Transverse colon (tissue), 4 donors: Measurements from ENCODE around the gene HECA. TPM values are rescaled to one million over a fixed set of nuclear protein-coding genes. Genes with fewer than 3 reads are reported as not detected.

Source experiments
- DNase-seq: peaks from one replicate; pipeline ENCODE4 v3.0.0-alpha.2; 2019
- H3K27ac ChIP-seq, 4 donors: fragments of 200-600 bp; sonication (generic); 2 replicates each; pipeline ENCODE4 v1.5.1; 2016 to 2018; ENCODE audit warnings: inconsistent platforms in 4 of 4
- H3K27me3 ChIP-seq: fragments of 200-600 bp; sonication (generic); 2 replicates; pipeline ENCODE4 v1.5.1; 2017; ENCODE audit warnings: inconsistent platforms
- H3K36me3 ChIP-seq, 4 donors: fragments of 200-600 bp; sonication (generic); 2 replicates each; pipeline ENCODE4 v1.5.1; 2017 to 2019; ENCODE audit warnings: inconsistent platforms in 4 of 4
- H3K4me1 ChIP-seq, 4 donors: fragments of 200-600 bp; sonication (generic); 2 replicates each; pipeline ENCODE4 v1.5.1; 2017 to 2020; ENCODE audit warnings: inconsistent platforms in 4 of 4
- H3K4me3 ChIP-seq, 4 donors: fragments of 200-600 bp; sonication (generic); 1 replicate in 1 of 4; 2 replicates in 3 of 4; pipeline versions ENCODE4 v1.5.1 to v1.6.1; 2017 to 2019; ENCODE audit warnings: inconsistent platforms in 4 of 4
- H3K9me3 ChIP-seq, 2 donors: fragments of 200-600 bp; sonication (generic); 2 replicates each; pipeline ENCODE4 v1.5.1; 2017 to 2019; ENCODE audit warnings: inconsistent platforms in 2 of 2
- CTCF ChIP-seq, 5 experiments: fragments of 200-600 bp in 3 of 5; fragments of 450-650 bp in 2 of 5; sonication (generic) in 3 of 5; IDR thresholded peaks; 1 replicate in 2 of 5; 2 replicates in 3 of 5; pipeline ENCODE4 v1.5.1; 2016 to 2017; ENCODE audit warnings: antibody characterized with exemption in 5 of 5, inconsistent platforms in 3 of 5, mild to moderate bottlenecking in 2 of 5, moderate library complexity in 1 of 5
- EP300 ChIP-seq: sonication (generic); formaldehyde crosslinking; IDR thresholded peaks from one replicate; pipeline ENCODE4 v1.6.1; 2017; ENCODE audit warnings: antibody characterized with exemption, low read depth
- POLR2A ChIP-seq: fragments of 450-650 bp; IDR thresholded peaks from one replicate; pipeline ENCODE4 v1.6.1; 2016; ENCODE audit warnings: antibody characterized with exemption, mild to moderate bottlenecking, moderate library complexity
- POLR2AphosphoS5 ChIP-seq, 3 donors: sonication (generic); formaldehyde crosslinking; IDR thresholded peaks; one replicate each; pipeline ENCODE4 v1.6.1; 2016; ENCODE audit warnings: antibody characterized with exemption in 3 of 3
- WGBS, 2 donors: methylation state at CpG; one replicate each; pipeline ENCODE4 v1.1.5; 2018; ENCODE audit warnings: low coverage in 1 of 2; 5-methylcytosine and 5-hydroxymethylcytosine counted together
- in situ Hi-C, 4 donors: fragments of 200-750 bp; cut with MboI; loops; one replicate each; pipeline versions ENCODE4 v1.15.0 to v1.15.1; 2017; ENCODE audit warnings: low sequenced_read_pairs in 3 of 4, low pct_ligation_motif_present in 1 of 4, low pct_unique_long_range_greater_than_20kb in 1 of 4
- intact Hi-C: fragments of 100-400 bp; cut with DNase I; formaldehyde crosslinking; loops from one replicate; pipeline ENCODE4 v1.15.1; 2023; ENCODE audit warnings: low total_unique reads
- total RNA-seq, 4 donors: library from RNA; depleted of rRNA; stranded (reverse); fragments of >200 nt; gene quantifications; one replicate each; pipeline ENCODE4 v1.1.0, GENCODE V29; 2016

The HECA gene
- total RNA-seq, 4 donors from 2014 or later = 34.4 to 53.7 (median 45.5) TPM

- Histone ChIP-seq H3K4me3 (no peak overlapping the region), H3K27me3 (no peaks in the 10 kb centered on the region), H3K36me3 (no peaks in the 10 kb centered on the region), H3K9me3 (no peaks in the 10 kb centered on the region), H3K4me1 (no peaks in the 10 kb centered on the region), H3K27ac (no peak overlapping the region)
- 71 to 92% methylated on average over 3 of the region's 3 CpGs for WGBS, 2 donors
- TF ChIP-seq CTCF (IDR thresholded peaks at IDR 0.05) (no peak), POLR2A (no peak), EP300 (no peak), POLR2AphosphoS5 (IDR thresholded peaks at IDR 0.05) (no peak)
- intact Hi-C loops (no loop called here), in situ Hi-C loops (no loop called here)
- no peak for DNase-seq
Observed at GRCh38 chr6:139186242-139186641, 51.4 kb downstream of the HECA start.

GRCh38 chr6:139186692-139187091 is 51.8 kb downstream of the HECA start:
- in situ Hi-C loops = no loop called here

GRCh38 chr6:139187489-139187888 is 52.6 kb downstream of the HECA start:
- Histone ChIP-seq H3K4me1 (no peaks in the 10 kb centered on the region), H3K9me3 (no peaks in the 10 kb centered on the region), H3K27me3 (no peaks in the 10 kb centered on the region), H3K4me3 (no peak overlapping the region), H3K36me3 (no peaks in the 10 kb centered on the region), H3K27ac (no peak overlapping the region)
- intact Hi-C loops (no loop called here), in situ Hi-C loops (no loop called here)
- no peak for DNase-seq
- 38 to 45% methylated on average over 1 to 4 of the region's 4 CpGs for WGBS, 2 donors
- TF ChIP-seq POLR2AphosphoS5 (IDR thresholded peaks at IDR 0.05) = no peak
- no peak for TF ChIP-seq POLR2A
- no peak for TF ChIP-seq CTCF (IDR thresholded peaks at IDR 0.05)
- no peak for TF ChIP-seq EP300

More at GRCh38 chr6:139186692-139187091, 51.8 kb downstream of the HECA start:
- intact Hi-C loops = no loop called here
- no peak overlapping the region for H3K4me3 ChIP-seq
- H3K27ac ChIP-seq = no peak overlapping the region
- no peak for TF ChIP-seq POLR2AphosphoS5 (IDR thresholded peaks at IDR 0.05)
- no peak for TF ChIP-seq POLR2A
- no peak for TF ChIP-seq EP300
- TF ChIP-seq CTCF (IDR thresholded peaks at IDR 0.05) = no peak
- 92 to 100% methylated on average over 1 of the region's 1 CpG for WGBS, 2 donors
- H3K27me3 ChIP-seq = no peaks in the 10 kb centered on the region
- no peaks in the 10 kb centered on the region for H3K36me3 ChIP-seq
- no peaks in the 10 kb centered on the region for H3K9me3 ChIP-seq
- no peaks in the 10 kb centered on the region for H3K4me1 ChIP-seq
- no peak for DNase-seq

- Histone ChIP-seq H3K4me1 (no peaks in the 10 kb centered on the region), H3K9me3 (no peaks in the 10 kb centered on the region), H3K27ac (no peak overlapping the region), H3K27me3 (no peaks in the 10 kb centered on the region), H3K4me3 (no peak overlapping the region), H3K36me3 (no peaks in the 10 kb centered on the region)
- DNase-seq = no peak
- TF ChIP-seq POLR2AphosphoS5 (IDR thresholded peaks at IDR 0.05) (no peak), CTCF (IDR thresholded peaks at IDR 0.05) (no peak), EP300 (no peak), POLR2A (no peak)
- in situ Hi-C loops = no loop called here
- 84 to 96% methylated on average over 2 to 3 of the region's 3 CpGs for WGBS, 2 donors
- intact Hi-C loops = no loop called here
Observed at GRCh38 chr6:139189665-139190064, 54.8 kb downstream of the HECA start.
